Activated CD4-positive, alpha-beta T cell treated with anti-CD3 and anti-CD28 coated beads, Interleukin-2, amount 10 ng/mL, durations not matched to agents 7 days and 5 days (primary cell): ENCODE data around the gene RBMXL2. TPM values are rescaled to one million over a fixed set of nuclear protein-coding genes. Genes with fewer than 3 reads are reported as not detected.

ENCODE experiments used
- CTCF ChIA-PET: fragments of 350-600 bp; sonication (Branson Sonifier 250); formaldehyde crosslinking; loops from one replicate; lab custom pipeline; 2021; ENCODE audit warnings: antibody characterized with exemption; lab: Charles Lee
- POLR2A ChIA-PET: fragments of 350-600 bp; sonication (Branson Sonifier 250); formaldehyde crosslinking; loops from one replicate; lab custom pipeline; 2021; ENCODE audit warnings: antibody characterized with exemption; lab: Charles Lee
- DNase-seq: peaks from one replicate; pipeline ENCODE4 v3.0.0-alpha.2; 2020
- H3K27ac Mint-ChIP-seq: one replicate; pipeline ENCODE4 v1.8.0; 2021; ENCODE audit warnings: mild to moderate bottlenecking, moderate library complexity, mixed read lengths
- H3K27me3 Mint-ChIP-seq: one replicate; pipeline ENCODE4 v1.8.0; 2021; ENCODE audit warnings: mixed read lengths
- H3K36me3 Mint-ChIP-seq: one replicate; pipeline ENCODE4 v1.8.0; 2021; ENCODE audit warnings: low read depth, mixed read lengths
- H3K4me1 Mint-ChIP-seq: one replicate; pipeline ENCODE4 v1.8.0; 2021; ENCODE audit warnings: mixed read lengths
- H3K4me3 Mint-ChIP-seq: one replicate; pipeline ENCODE4 v1.8.0; 2021; ENCODE audit warnings: mild to moderate bottlenecking, moderate library complexity, mixed read lengths
- H3K9me3 Mint-ChIP-seq: one replicate; pipeline ENCODE4 v1.8.0; 2021; ENCODE audit warnings: mixed read lengths
- total RNA-seq, 2 experiments: library from RNA; stranded (reverse); gene quantifications; one replicate each; pipeline ENCODE4 v1.2.3, GENCODE V29; 2021

The RBMXL2 gene
- not detected for total RNA-seq

- no peak for DNase-seq
- POLR2A ChIA-PET = no interaction called here
- Mint-ChIP-seq H3K4me3 (no peak within 1 kb of the TSS), H3K27me3 (peaks cover 17% of the 10 kb centered on the region), H3K4me1 (no peaks in the 10 kb centered on the region), H3K27ac (no peak within 1 kb of the TSS), H3K9me3 (no peaks in the 10 kb centered on the region), H3K36me3 (no peaks in the 10 kb centered on the region)
- CTCF ChIA-PET = no interaction called here
Measured at GRCh38 chr11:7088921-7089320, at the start of gene RBMXL2. Gene RBMXL2 (plus strand): TSS chr11:7088998. CDS start chr11:7089121, 123 bp downstream.

GRCh38 chr11:7046474-7047175 is 42.2 kb upstream of the RBMXL2 start:
- DNase-seq = no peak
- Mint-ChIP-seq H3K27me3 (peaks cover 3% of the 10 kb centered on the region), H3K27ac (no peak overlapping the region), H3K9me3 (no peaks in the 10 kb centered on the region), H3K36me3 (no peaks in the 10 kb centered on the region), H3K4me3 (no peak overlapping the region), H3K4me1 (no peaks in the 10 kb centered on the region)
- ChIA-PET POLR2A (no interaction called here), CTCF (no interaction called here)

GRCh38 chr11:7050191-7050590 is 38.6 kb upstream of the RBMXL2 start:
- CTCF ChIA-PET = no interaction called here
- no peak overlapping the region for H3K4me3 Mint-ChIP-seq
- peaks cover 3% of the 10 kb centered on the region for H3K27me3 Mint-ChIP-seq
- no peaks in the 10 kb centered on the region for H3K36me3 Mint-ChIP-seq
- H3K27ac Mint-ChIP-seq = no peak overlapping the region
- H3K9me3 Mint-ChIP-seq = no peaks in the 10 kb centered on the region
- POLR2A ChIA-PET = no interaction called here
- DNase-seq = no peak
- no peaks in the 10 kb centered on the region for H3K4me1 Mint-ChIP-seq

GRCh38 chr11:7056828-7057513 is 31.8 kb upstream of the RBMXL2 start:
- no peaks in the 10 kb centered on the region for H3K4me1 Mint-ChIP-seq

GRCh38 chr11:7057641-7058040 is 31.2 kb upstream of the RBMXL2 start:
- no peak for DNase-seq
- Mint-ChIP-seq H3K27me3 (no peaks in the 10 kb centered on the region), H3K36me3 (no peaks in the 10 kb centered on the region), H3K4me3 (no peak overlapping the region), H3K27ac (no peak overlapping the region), H3K4me1 (no peaks in the 10 kb centered on the region), H3K9me3 (no peaks in the 10 kb centered on the region)
- ChIA-PET POLR2A (no interaction called here), CTCF (no interaction called here)

More at GRCh38 chr11:7056828-7057513, 31.8 kb upstream of the RBMXL2 start:
- H3K9me3 Mint-ChIP-seq = no peaks in the 10 kb centered on the region
- H3K27ac Mint-ChIP-seq = no peak overlapping the region
- ChIA-PET CTCF (no interaction called here), POLR2A (no interaction called here)
- no peak overlapping the region for H3K4me3 Mint-ChIP-seq
- DNase-seq = no peak
- no peaks in the 10 kb centered on the region for H3K36me3 Mint-ChIP-seq
- H3K27me3 Mint-ChIP-seq = no peaks in the 10 kb centered on the region

GRCh38 chr11:7060868-7061267 is 27.9 kb upstream of the RBMXL2 start:
- Mint-ChIP-seq H3K4me1 (no peaks in the 10 kb centered on the region), H3K36me3 (no peaks in the 10 kb centered on the region), H3K27ac (no peak overlapping the region), H3K9me3 (no peaks in the 10 kb centered on the region), H3K27me3 (no peaks in the 10 kb centered on the region), H3K4me3 (no peak overlapping the region)
- ChIA-PET CTCF (no interaction called here), POLR2A (no interaction called here)
- no peak for DNase-seq

- CTCF ChIA-PET = no interaction called here
- Mint-ChIP-seq H3K27ac (no peak overlapping the region), H3K4me3 (no peak overlapping the region)
Measured at GRCh38 chr11:7062534-7062933, 26.3 kb upstream of the RBMXL2 start.

GRCh38 chr11:7072401-7073028 is 16.3 kb upstream of the RBMXL2 start:
- Mint-ChIP-seq H3K4me3 (no peak overlapping the region), H3K36me3 (no peaks in the 10 kb centered on the region), H3K4me1 (no peaks in the 10 kb centered on the region), H3K27me3 (no peaks in the 10 kb centered on the region), H3K27ac (no peak overlapping the region), H3K9me3 (no peaks in the 10 kb centered on the region)
- ChIA-PET CTCF (no interaction called here), POLR2A (no interaction called here)
- DNase-seq = no peak

More at GRCh38 chr11:7062534-7062933, 26.3 kb upstream of the RBMXL2 start:
- Mint-ChIP-seq H3K9me3 (no peaks in the 10 kb centered on the region), H3K27me3 (no peaks in the 10 kb centered on the region), H3K4me1 (no peaks in the 10 kb centered on the region), H3K36me3 (no peaks in the 10 kb centered on the region)
- POLR2A ChIA-PET = no interaction called here
- no peak for DNase-seq

GRCh38 chr11:7077101-7077500 is 11.7 kb upstream of the RBMXL2 start:
- no peaks in the 10 kb centered on the region for H3K36me3 Mint-ChIP-seq
- no peak overlapping the region for H3K4me3 Mint-ChIP-seq
- no peaks in the 10 kb centered on the region for H3K27me3 Mint-ChIP-seq
- POLR2A ChIA-PET = no interaction called here
- DNase-seq = no peak
- CTCF ChIA-PET = no interaction called here
- no peaks in the 10 kb centered on the region for H3K9me3 Mint-ChIP-seq
- H3K4me1 Mint-ChIP-seq = no peaks in the 10 kb centered on the region
- H3K27ac Mint-ChIP-seq = no peak overlapping the region

- CTCF ChIA-PET = no interaction called here
- no peak for DNase-seq
- no peaks in the 10 kb centered on the region for H3K36me3 Mint-ChIP-seq
- H3K9me3 Mint-ChIP-seq = no peaks in the 10 kb centered on the region
- H3K4me1 Mint-ChIP-seq = no peaks in the 10 kb centered on the region
- POLR2A ChIA-PET = no interaction called here
- H3K4me3 Mint-ChIP-seq = no peak overlapping the region
- H3K27me3 Mint-ChIP-seq = no peaks in the 10 kb centered on the region
- H3K27ac Mint-ChIP-seq = no peak overlapping the region
Measured at GRCh38 chr11:7079545-7080135, 9.2 kb upstream of the RBMXL2 start.

- POLR2A ChIA-PET = no interaction called here
Measured at GRCh38 chr11:7080900-7081299, 7.9 kb upstream of the RBMXL2 start.

GRCh38 chr11:7081441-7081840 is 7.4 kb upstream of the RBMXL2 start:
- no peaks in the 10 kb centered on the region for H3K9me3 Mint-ChIP-seq
- H3K27ac Mint-ChIP-seq = no peak overlapping the region
- H3K4me3 Mint-ChIP-seq = no peak overlapping the region
- H3K4me1 Mint-ChIP-seq = no peaks in the 10 kb centered on the region
- no peaks in the 10 kb centered on the region for H3K27me3 Mint-ChIP-seq
- DNase-seq = no peak
- no peaks in the 10 kb centered on the region for H3K36me3 Mint-ChIP-seq
- ChIA-PET CTCF (no interaction called here), POLR2A (no interaction called here)

More at GRCh38 chr11:7080900-7081299, 7.9 kb upstream of the RBMXL2 start:
- Mint-ChIP-seq H3K4me3 (no peak overlapping the region), H3K4me1 (no peaks in the 10 kb centered on the region), H3K27me3 (no peaks in the 10 kb centered on the region), H3K9me3 (no peaks in the 10 kb centered on the region), H3K36me3 (no peaks in the 10 kb centered on the region), H3K27ac (no peak overlapping the region)
- no peak for DNase-seq
- CTCF ChIA-PET = no interaction called here
